NCI-H345 treated with DMSO at 0.1 percent for 48 hours (cell line): ENCODE results near the gene BNIP3.

Experiments used
- DNase-seq: peaks from one replicate; lab custom pipeline; 2025; ENCODE audit not compliant: unreplicated experiment; lab: John Stamatoyannopoulos, UW

Gene BNIP3

GRCh38 chr10:131978851-131979250, 2.9 kb downstream of the BNIP3 start:
- no peak for DNase-seq

DNA sequence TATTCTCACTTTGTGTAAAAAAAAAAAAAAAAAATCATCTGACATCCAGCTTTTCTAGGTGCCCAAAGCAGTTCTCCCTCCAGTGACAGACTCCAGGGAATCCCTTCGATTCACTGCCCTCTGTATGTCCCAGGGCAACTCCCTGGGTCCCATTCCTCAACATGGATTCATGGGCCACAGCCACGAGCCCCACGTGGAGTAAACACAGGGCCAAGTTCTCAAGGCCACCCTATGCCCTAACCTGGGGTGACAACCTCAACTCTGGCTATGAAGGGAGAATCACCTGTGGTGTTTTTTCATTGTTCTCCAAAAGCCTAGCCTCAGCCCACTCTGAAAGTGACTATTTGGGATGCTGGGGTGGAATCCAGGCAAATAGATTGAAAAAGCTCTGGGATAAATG, 3.4 kb downstream of the BNIP3 start:
- DNase-seq = no peak

DNA sequence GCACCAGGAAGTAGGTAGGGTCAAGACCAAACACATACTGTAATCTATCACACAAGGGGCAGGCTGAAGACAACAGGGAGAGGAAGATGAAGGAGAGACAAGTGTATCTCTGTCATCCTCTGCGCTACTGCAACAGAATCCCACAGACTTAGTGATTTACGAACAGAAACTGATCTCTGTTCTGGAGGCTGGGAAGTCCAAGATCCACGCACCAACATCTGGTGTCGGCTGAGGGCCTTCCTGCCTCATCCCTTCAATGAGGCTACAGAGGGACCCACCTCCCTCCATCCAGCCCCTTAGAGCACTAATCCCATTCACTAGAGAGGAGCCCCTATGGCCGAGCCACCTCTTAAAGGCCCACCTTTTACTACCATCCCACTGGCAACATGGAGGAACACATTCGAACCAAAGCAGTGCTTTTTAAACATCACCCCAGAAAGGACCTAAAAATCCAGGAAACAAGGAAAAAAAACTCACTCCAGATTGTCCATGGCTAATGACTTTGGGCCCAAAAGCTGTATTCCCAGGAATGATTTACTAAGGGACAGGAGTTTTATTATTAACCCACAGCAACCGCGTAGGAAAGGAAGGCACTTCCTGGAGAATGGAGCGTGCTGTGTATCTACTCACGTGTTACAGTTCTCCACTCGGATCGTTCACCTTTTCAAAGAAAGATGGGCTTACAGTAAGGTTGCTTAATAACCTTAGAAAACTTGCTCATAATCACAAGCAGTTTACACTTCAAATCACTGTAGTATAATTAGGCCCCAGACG, 4.2 kb downstream of the BNIP3 start:
- DNase-seq = no peak

GRCh38 chr10:131975796-131976195, 5.9 kb downstream of the BNIP3 start:
- DNase-seq = no peak

- DNase-seq = no peak
These were observed 6.7 kb downstream of the BNIP3 start for GRCh38 chr10:131975003-131975402.

DNA sequence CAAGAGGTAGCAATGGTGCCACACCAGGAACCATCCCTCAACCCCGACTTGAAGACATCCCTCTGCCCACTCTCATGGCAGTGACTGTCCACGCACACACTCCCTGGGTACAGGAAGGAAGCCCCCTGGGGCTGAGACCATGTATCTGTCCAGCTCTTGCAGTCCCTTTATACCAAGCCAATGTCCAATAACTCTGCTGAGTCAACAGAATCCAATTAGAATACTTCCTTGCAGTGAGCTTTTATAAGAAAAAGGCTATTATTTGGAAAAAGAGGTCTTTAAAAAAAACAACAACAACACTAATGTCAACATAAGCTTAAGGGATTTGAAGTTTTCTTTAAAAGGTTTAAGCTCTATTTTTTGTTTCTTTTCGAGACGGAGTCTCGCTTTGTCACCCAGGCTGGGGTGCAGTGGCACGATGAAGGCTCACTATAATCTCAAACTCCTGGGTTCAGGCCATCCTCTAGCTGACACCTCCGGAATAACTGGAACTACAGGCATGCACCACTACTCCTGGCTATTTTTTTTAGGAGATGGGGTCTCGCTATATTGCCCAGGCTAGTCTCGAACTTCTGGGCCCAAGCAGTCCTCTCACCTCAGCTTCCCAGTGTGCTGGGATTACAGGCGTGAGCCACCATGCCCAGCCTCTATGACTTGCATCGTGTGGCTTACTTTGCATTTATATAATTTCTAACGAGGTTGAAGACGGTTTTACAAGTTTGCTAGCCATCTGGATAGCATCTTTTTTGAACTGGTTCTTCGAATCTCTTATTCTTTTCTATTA, 7.5 kb downstream of the BNIP3 start:
- no peak for DNase-seq

- DNase-seq = no peak
These were observed 8.4 kb downstream of the BNIP3 start for GRCh38 chr10:131973160-131973951.

GRCh38 chr10:131972474-131973071, 9.2 kb downstream of the BNIP3 start:
- no peak for DNase-seq

DNA sequence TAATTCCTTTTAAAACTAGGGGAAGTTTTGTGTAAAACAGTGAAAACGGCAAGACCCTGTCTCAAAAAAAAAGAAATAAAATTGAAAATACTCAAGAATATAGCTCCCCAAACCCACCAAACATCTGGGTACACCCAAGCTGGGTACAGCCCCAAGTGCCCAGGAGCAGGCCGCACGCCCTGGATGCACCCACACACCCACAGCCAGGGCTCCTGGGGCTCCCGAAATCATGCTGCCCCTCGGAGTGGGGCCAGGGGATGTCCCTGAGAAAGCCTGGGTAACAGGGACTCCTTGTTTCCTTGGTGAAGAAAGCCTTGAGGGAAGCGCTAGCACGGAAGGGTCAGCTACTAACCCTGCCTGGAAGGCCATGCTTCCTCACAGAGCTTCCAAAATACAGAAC, 10.1 kb downstream of the BNIP3 start:
- no peak for DNase-seq

DNA sequence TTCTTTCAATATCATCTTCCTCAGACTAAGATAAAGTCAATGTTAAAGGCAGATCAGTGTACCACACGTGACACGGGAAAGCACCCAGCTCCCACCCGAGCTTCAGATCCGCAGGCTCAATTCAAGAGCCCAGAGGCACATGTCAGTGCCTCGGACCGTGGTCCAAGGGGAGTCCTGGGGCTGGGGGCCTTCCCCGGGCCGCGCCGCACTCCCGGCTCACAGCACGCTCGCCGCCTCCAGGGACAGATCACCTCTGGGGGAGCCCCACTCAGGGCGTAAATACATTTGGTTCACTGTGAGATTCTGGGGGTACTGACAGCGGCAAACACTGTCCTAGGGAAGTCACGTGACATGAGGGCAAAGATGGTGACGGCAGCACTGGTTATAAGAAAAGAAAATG, 10.8 kb downstream of the BNIP3 start:
- DNase-seq = no peak

DNA sequence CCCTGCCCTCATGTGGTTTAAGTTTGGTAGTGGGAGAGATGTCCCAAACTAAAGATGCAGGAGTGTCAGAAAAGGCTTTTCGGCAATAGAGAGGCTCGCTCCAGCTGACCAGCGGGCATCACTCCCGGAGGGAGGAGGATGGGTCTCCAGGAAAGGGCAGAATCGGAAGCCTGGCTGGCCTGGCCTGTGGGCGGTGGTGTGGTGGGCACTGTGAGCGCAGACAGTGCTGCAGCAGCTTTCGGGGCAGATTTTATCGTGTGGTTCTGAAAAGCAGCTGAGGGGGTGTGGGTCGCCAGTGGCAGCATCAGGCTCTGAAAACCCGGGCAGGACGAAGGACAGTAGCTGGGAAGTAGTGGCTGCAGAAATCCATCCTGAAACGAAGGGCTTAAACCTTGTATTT, 12.8 kb downstream of the BNIP3 start:
- DNase-seq = no peak

DNA sequence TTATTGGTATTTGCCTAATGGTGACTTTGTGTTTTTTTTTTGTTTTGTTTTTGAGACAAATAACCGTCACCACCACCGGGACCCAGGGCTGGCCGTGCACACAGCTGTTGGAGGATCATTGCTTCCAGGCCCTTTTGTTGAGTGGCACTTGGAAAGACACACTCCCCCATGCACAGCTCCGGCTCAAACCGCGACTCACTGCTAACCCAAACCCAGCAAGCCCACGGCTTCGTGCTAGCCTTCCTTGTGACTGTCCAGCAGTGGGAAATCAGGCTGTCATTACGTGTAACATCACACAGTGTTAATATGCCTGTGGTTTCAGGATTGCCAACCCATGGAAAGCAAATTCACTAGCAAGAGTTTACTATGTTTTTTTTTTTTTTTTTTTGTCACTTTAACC, 17.4 kb downstream of the BNIP3 start:
- no peak for DNase-seq

DNA sequence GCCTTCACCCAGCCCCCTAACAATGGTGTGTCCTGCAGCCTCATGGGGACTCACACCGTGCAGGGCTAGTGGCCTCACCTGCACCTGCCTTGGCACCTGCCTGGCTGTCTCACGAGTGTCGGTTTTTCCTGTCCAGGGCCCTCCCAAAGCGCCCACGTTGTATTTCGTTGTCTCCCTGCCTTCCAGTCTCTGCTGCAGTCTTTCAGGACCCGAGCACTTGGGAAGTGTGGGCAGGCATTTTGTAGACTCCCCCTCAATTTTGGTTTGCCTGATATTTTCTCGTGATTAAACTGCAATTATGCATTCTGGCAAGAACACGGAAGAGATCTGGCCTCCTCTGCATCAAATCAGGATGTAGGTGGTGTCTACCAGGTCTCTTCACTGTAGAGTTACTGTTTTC, 17.9 kb downstream of the BNIP3 start:
- no peak for DNase-seq

DNA sequence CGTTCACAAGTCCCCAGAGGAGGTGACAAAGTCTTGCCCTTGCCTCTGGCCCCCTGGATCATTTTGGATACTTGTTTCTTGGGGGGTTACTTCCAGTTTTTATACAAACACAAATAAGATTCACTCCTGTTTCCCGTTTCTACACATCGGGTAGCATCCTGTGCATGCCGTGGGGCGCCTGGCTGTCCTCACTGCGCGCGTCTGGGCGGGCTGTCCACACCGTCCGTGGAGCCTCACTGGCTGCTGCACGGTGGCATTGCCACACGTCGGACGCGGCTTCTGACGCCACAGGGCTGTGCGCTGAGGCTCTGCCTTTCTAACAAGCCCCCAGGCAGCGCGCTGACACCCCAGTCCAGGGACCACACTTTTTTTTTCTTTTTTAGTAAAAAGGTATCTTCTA, 18.4 kb downstream of the BNIP3 start:
- no peak for DNase-seq

DNA sequence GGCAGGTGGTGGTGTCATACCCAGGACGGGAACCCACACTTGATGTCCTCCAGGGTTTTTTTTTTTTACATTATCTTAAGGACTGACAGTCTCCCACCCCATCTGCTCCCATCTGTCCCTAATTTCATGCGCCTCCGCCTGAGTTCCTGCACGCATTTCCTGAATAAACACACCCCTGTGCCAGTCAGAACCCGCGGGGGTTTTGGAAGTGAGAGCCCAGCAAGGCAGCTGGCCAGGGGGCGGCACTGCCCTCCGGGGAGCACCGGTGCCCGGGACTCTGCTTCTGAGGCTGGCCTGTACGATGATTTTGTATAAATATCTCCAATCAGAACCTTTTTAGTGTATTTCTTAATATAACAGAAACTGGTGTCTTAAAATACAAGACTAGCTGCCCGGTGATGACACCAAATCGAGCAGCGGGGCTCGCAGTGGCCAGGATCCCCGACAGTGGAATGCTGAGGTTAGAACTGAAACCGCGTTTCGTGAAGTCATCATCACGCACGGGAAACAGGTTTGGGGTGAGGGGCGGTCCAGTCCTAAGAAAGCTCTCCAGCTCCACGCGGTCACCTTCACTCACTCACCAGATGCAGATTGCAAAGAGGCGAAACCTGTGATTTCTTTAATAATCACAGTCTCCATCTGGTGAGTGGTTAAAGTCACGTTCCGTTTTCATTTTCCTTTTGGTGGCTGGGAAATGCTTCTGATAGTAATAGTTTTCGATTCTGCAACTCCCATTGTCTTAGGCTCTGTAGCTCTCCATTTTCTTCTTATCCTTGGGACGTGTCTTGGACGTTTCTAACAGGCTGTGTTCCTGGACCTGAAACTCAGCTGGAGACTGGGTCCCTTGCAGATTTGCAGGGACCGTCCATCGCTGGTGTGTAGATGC, 19.7 kb downstream of the BNIP3 start:
- DNase-seq = no peak

- DNase-seq = no peak
These were observed 20.5 kb downstream of the BNIP3 start for GRCh38 chr10:131961047-131961776.

GRCh38 chr10:131960631-131961046, 21.1 kb downstream of the BNIP3 start:
- no peak for DNase-seq

- DNase-seq = no peak
These were observed 21.9 kb downstream of the BNIP3 start for GRCh38 chr10:131959841-131960240.

- DNase-seq = no peak
These were observed 26.0 kb downstream of the BNIP3 start for GRCh38 chr10:131955591-131956340.
